Endothelial cell of umbilical vein (primary cell): ENCODE measurements around the gene ZNF827. TPM values are rescaled to one million over a fixed set of nuclear protein-coding genes. Genes with fewer than 3 reads are reported as not detected.
A peak's percentile ranks its signal among the peaks of the same experiment; 100 is the strongest.

Source experiments
- BruUV-seq: library from RNA; stranded (reverse); fragments of 400-500 nt; replicated peaks from 2 replicates; lab custom pipeline; 2021; lab: Mats Ljungman, UMichigan
- CTCF ChIA-PET: fragments of 300-600, 350-600 bp; sonication (Branson Sonifier 250); formaldehyde crosslinking; loops from one replicate; lab custom pipeline; 2021; ENCODE audit warnings: antibody characterized with exemption, inconsistent platforms; lab: Charles Lee
- POLR2A ChIA-PET: fragments of 300-600, 350-600 bp; sonication (Branson Sonifier 250); formaldehyde crosslinking; loops from one replicate; lab custom pipeline; 2021; ENCODE audit warnings: antibody characterized with exemption, inconsistent platforms; lab: Charles Lee
- DNase-seq: peaks from one replicate; pipeline ENCODE4 v3.0.0-alpha.2; 2011; ENCODE audit warnings: low read depth, low spot score
- FAIRE-seq: peaks from 2 replicates; lab custom pipeline; 2011; peaks lifted over from hg19 to GRCh38; lab: Jason Lieb, UNC
- H2AFZ ChIP-seq: 2 replicates; pipeline ENCODE4 v1.6.0; 2012; ENCODE audit warnings: low read depth, low read length, control low read depth, inconsistent platforms
- H3K27ac ChIP-seq: 2 replicates; pipeline ENCODE4 v1.5.1; 2011; ENCODE audit warnings: low read depth, mild to moderate bottlenecking, control low read depth, low read length, moderate library complexity; ENCODE audit not compliant: insufficient read depth
- H3K27me3 ChIP-seq, 2 experiments: 2 replicates each; pipeline versions ENCODE4 v1.6.0 to v1.6.1; 2011; ENCODE audit warnings: low read length in 2 of 2, mixed read lengths in 1 of 2; ENCODE audit not compliant: control insufficient read depth in 2 of 2, insufficient read depth in 2 of 2
- H3K36me3 ChIP-seq, 2 experiments: 2 replicates in 1 of 2; 3 replicates in 1 of 2; pipeline ENCODE4 v1.5.1; 2011; ENCODE audit warnings: low read length in 2 of 2, mild to moderate bottlenecking in 1 of 2, moderate library complexity in 1 of 2; ENCODE audit not compliant: control insufficient read depth in 2 of 2, insufficient read depth in 2 of 2; ENCODE audit errors: extremely low read depth in 1 of 2
- H3K4me1 ChIP-seq: 3 replicates; pipeline ENCODE4 v1.5.1; 2011; ENCODE audit warnings: mild to moderate bottlenecking, low read length; ENCODE audit not compliant: control insufficient read depth, insufficient read depth; ENCODE audit errors: extremely low read depth
- H3K4me2 ChIP-seq: 2 replicates; pipeline ENCODE4 v1.6.1; 2011; ENCODE audit warnings: low read length, control low read depth, mixed read lengths; ENCODE audit not compliant: insufficient read depth
- H3K4me3 ChIP-seq, 3 experiments: fragments of 200-600 bp in 1 of 3; sonication (generic), shearing (Covaris generic) in 1 of 3; replicated peaks in 1 of 3; 2 replicates each; pipeline ENCODE4 v1.5.1; 2011 to 2016; ENCODE audit warnings: control low read depth in 3 of 3, low read length in 3 of 3, mild to moderate bottlenecking in 2 of 3, inconsistent platforms in 1 of 3, low read depth in 1 of 3, moderate library complexity in 1 of 3; ENCODE audit not compliant: insufficient read depth in 1 of 3
- H3K79me2 ChIP-seq: 2 replicates; pipeline ENCODE4 v1.6.0; 2012; ENCODE audit warnings: low read length, inconsistent platforms; ENCODE audit not compliant: control insufficient read depth, insufficient read depth
- H3K9ac ChIP-seq: replicated peaks from 2 replicates; pipeline ENCODE3; 2011; ENCODE audit warnings: low read length, control low read depth; ENCODE audit not compliant: insufficient read depth; ENCODE audit errors: extremely low read depth
- H3K9me1 ChIP-seq: replicated peaks from 3 replicates; pipeline ENCODE4 v1.6.0; 2011; ENCODE audit warnings: mild to moderate bottlenecking, low read length; ENCODE audit not compliant: control insufficient read depth, insufficient read depth; ENCODE audit errors: extremely low read depth
- H3K9me3 ChIP-seq: replicated peaks from 2 replicates; pipeline ENCODE4 v1.5.1; 2012; ENCODE audit warnings: low read length, inconsistent platforms; ENCODE audit not compliant: control insufficient read depth, insufficient read depth
- H4K20me1 ChIP-seq: replicated peaks from 2 replicates; pipeline ENCODE3; 2011; ENCODE audit warnings: mild to moderate bottlenecking, low read length; ENCODE audit not compliant: control insufficient read depth, insufficient read depth; ENCODE audit errors: extremely low read depth
- FOS ChIP-seq: IDR thresholded peaks from 2 replicates; pipeline ENCODE4 v1.6.1; 2011; ENCODE audit warnings: mild to moderate bottlenecking, low read length, moderate library complexity, borderline replicate concordance; ENCODE audit not compliant: insufficient read depth
- JUN ChIP-seq: IDR thresholded peaks from 2 replicates; pipeline ENCODE4 v1.6.1; 2011; ENCODE audit warnings: borderline replicate concordance, low read depth; ENCODE audit not compliant: insufficient read length, insufficient read depth
- POLR2AphosphoS5 ChIP-seq: IDR thresholded peaks from 2 replicates; pipeline ENCODE4 v1.6.1; 2012; ENCODE audit warnings: low read depth, mild to moderate bottlenecking, control low read depth, low read length, moderate library complexity; ENCODE audit not compliant: insufficient read depth
- dilution Hi-C: fragments of 300-500 bp; cut with MboI; formaldehyde crosslinking; loops from one replicate; pipeline ENCODE4 v1.15.0; 2019; ENCODE audit warnings: low sequenced_read_pairs; ENCODE audit not compliant: extremely low pct_ligation_motif_present
- intact Hi-C: fragments of 100-400 bp; cut with micrococcal nuclease; formaldehyde crosslinking; loops from one replicate; pipeline ENCODE4 v1.10.0; 2022
- polyA plus RNA-seq, 4 experiments: library from polyadenylated mRNA; depleted of rRNA in 3 of 4; stranded (reverse) in 3 of 4; unstranded in 1 of 4; fragments of >200 nt; gene quantifications; 2 replicates each; pipeline versions ENCODE4 v1.2.1 to v1.2.3, GENCODE V29; 2011 to 2012; ENCODE audit warnings: missing spikeins in 1 of 4
- total RNA-seq: library from RNA; stranded (reverse); gene quantifications from 2 replicates; pipeline ENCODE4 v1.2.3, GENCODE V29; 2021
- TF ChIP-seq, protein P1 (sequence below), 2 donors: IDR thresholded peaks; 1 replicate in 1 of 2; 2 replicates in 1 of 2; pipeline ENCODE4 v1.5.1; 2011; ENCODE audit warnings: low read length in 2 of 2, mild to moderate bottlenecking in 2 of 2, moderate library complexity in 2 of 2, control low read depth in 1 of 2, inconsistent platforms in 1 of 2, low read depth in 1 of 2; ENCODE audit not compliant: insufficient read depth in 1 of 2; ENCODE audit errors: extremely low read depth in 1 of 2

Gene ZNF827
- total and polyA plus RNA-seq, 2 donors (not counting 3 experiments of a cell fraction or from before 2014, with no cell fraction given) = 16.9 to 23.7 TPM

GRCh38 chr4:145732001-145732815 lies 206.4 kb downstream of the ZNF827 start:
- Histone ChIP-seq H3K4me3 (peak overlapping the region in 2 of 3 experiments; percentile 24 to 51), H3K36me3 (no peaks in the 10 kb centered on the region), H3K9me1 (no peaks in the 10 kb centered on the region), H3K4me1 (peaks cover 42% of the 10 kb centered on the region), H3K27me3 (no peaks in the 10 kb centered on the region), H3K9me3 (no peaks in the 10 kb centered on the region), H3K27ac (peak overlapping the region; percentile 85), H4K20me1 (no peaks in the 10 kb centered on the region), H3K79me2 (no peaks in the 10 kb centered on the region), H3K9ac (peak overlapping the region; percentile 91), H2AFZ (peak overlapping the region; percentile 86), H3K4me2 (peak overlapping the region; percentile 73)
- TF ChIP-seq FOS (no peak), POLR2AphosphoS5 (no peak), JUN (no peak)
- TF ChIP-seq, protein P1, sequence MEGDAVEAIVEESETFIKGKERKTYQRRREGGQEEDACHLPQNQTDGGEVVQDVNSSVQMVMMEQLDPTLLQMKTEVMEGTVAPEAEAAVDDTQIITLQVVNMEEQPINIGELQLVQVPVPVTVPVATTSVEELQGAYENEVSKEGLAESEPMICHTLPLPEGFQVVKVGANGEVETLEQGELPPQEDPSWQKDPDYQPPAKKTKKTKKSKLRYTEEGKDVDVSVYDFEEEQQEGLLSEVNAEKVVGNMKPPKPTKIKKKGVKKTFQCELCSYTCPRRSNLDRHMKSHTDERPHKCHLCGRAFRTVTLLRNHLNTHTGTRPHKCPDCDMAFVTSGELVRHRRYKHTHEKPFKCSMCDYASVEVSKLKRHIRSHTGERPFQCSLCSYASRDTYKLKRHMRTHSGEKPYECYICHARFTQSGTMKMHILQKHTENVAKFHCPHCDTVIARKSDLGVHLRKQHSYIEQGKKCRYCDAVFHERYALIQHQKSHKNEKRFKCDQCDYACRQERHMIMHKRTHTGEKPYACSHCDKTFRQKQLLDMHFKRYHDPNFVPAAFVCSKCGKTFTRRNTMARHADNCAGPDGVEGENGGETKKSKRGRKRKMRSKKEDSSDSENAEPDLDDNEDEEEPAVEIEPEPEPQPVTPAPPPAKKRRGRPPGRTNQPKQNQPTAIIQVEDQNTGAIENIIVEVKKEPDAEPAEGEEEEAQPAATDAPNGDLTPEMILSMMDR (IDR thresholded peaks at IDR 0.05; ENCODE audit: extremely low read depth in 1 of 2, insufficient read depth in 1 of 2, low read depth in 1 of 2, low read length in 2 of 2) = no peak
- BruUV-seq = TSS peak; percentile 4
- intact Hi-C loops = loop anchor here (5.0 kb wide), 3 partner anchors 250 to 605 kb away; partner anchors contain the start of genes LSM6 and SMAD1
- FAIRE-seq (peak; percentile 42), DNase-seq (peak; percentile 8)
- dilution Hi-C loops = no loop called here
- ChIA-PET POLR2A (interaction anchor here (0.6 to 1.5 kb wide), 2 partner anchors 110 to 1137 kb away, joined by 3 read pairs; no protein-coding TSS in a partner anchor), CTCF (interaction anchor here (0.6 to 1.0 kb wide), 6 partner anchors 9 to 578 kb away, joined by 3 to 4 read pairs (median 4); no protein-coding TSS in a partner anchor)
